K562 (cell line): Measurements from ENCODE around the gene CDR2L. TPM values are rescaled to one million over a fixed set of nuclear protein-coding genes. Genes with fewer than 3 reads are reported as not detected.
"Not testable (repeated sequence)": the region's sequence is repeated elsewhere in the genome, so short reads cannot be mapped to it uniquely, and the experiment has no call there.

ENCODE experiments used
- ATAC-seq: fragments of 200-7000 bp; cut with Tn5 transposase; 3 replicates; pipeline ENCODE4 v1.9.1; 2020; ENCODE audit warnings: moderate library complexity
- BruUV-seq: library from RNA; stranded (reverse); fragments of 400-500 nt; replicated peaks from 2 replicates; lab custom pipeline; 2021; lab: Mats Ljungman, UMichigan
- CTCF ChIA-PET: fragments of 300-600 bp; formaldehyde crosslinking; extraction: SDS; loops from one replicate; lab custom pipeline; 2021; ENCODE audit warnings: low intra/inter-chr PET ratio; lab: Yijun Ruan, JAX
- POLR2A ChIA-PET: fragments of 300-600, 350-650 bp; sonication (Branson Sonifier 250); formaldehyde crosslinking; extraction: SDS; loops from one replicate; lab custom pipeline; 2021; ENCODE audit warnings: antibody characterized with exemption, inconsistent platforms; lab: Yijun Ruan, JAX
- DNase-seq, 4 experiments: peaks; one replicate each; pipeline versions ENCODE4 v3.0.0 to v3.0.0-alpha.2; 2011 to 2018; ENCODE audit warnings: low spot score in 3 of 4, mixed read lengths in 3 of 4; ENCODE audit errors: extremely low read depth in 1 of 4
- FAIRE-seq: peaks from 2 replicates; lab custom pipeline; 2011; peaks lifted over from hg19 to GRCh38; lab: Jason Lieb, UNC
- H2AFZ ChIP-seq: 2 replicates; pipeline ENCODE4 v1.6.0; 2011; ENCODE audit warnings: low read depth, low read length, control low read depth, inconsistent platforms
- H3K27ac ChIP-seq: fragments of 200-600 bp; 3 replicates; pipeline ENCODE4 v1.8.0; 2011; ENCODE audit warnings: low read depth, mild to moderate bottlenecking, control low read depth, inconsistent platforms, low read length, moderate library complexity, mixed read lengths; ENCODE audit errors: extremely low read depth
- H3K27me3 ChIP-seq, 2 experiments: fragments of 300-600 bp in 1 of 2; 2 replicates in 1 of 2; 3 replicates in 1 of 2; pipeline versions ENCODE4 v1.6.0 to v1.8.0; 2011; ENCODE audit warnings: inconsistent platforms in 2 of 2, low read length in 2 of 2, mild to moderate bottlenecking in 1 of 2, mixed read lengths in 1 of 2, moderate library complexity in 1 of 2; ENCODE audit not compliant: control insufficient read depth in 2 of 2, insufficient read depth in 2 of 2
- H3K36me3 ChIP-seq: fragments of 300-600 bp; 3 replicates; pipeline ENCODE4 v1.8.0; 2011; ENCODE audit warnings: mild to moderate bottlenecking, low read length, inconsistent platforms; ENCODE audit not compliant: control insufficient read depth, insufficient read depth
- H3K4me1 ChIP-seq, 2 experiments: fragments of 200-600 bp in 1 of 2; replicated peaks in 1 of 2; 2 replicates in 1 of 2; 3 replicates in 1 of 2; pipeline versions ENCODE4 v1.5.1 to v1.8.0; 2011; ENCODE audit warnings: inconsistent platforms in 2 of 2, low read length in 2 of 2, mild to moderate bottlenecking in 1 of 2, mixed read lengths in 1 of 2, moderate library complexity in 1 of 2; ENCODE audit not compliant: control insufficient read depth in 2 of 2, insufficient read depth in 2 of 2
- H3K4me2 ChIP-seq: 2 replicates; pipeline ENCODE4 v1.6.1; 2011; ENCODE audit warnings: low read length, control low read depth, inconsistent platforms, mixed read lengths; ENCODE audit not compliant: insufficient read depth
- H3K4me3 ChIP-seq: fragments of 200-600 bp; sonication (generic), shearing (Covaris generic); 2 replicates; pipeline ENCODE4 v1.5.1; 2016; ENCODE audit warnings: control low read depth, inconsistent platforms
- H3K79me2 ChIP-seq: fragments of 200-600 bp; 3 replicates; pipeline ENCODE4 v1.8.0; 2011; ENCODE audit warnings: low read length, inconsistent platforms; ENCODE audit not compliant: control insufficient read depth, insufficient read depth
- H3K9ac ChIP-seq, 2 experiments: 2 replicates each; pipeline versions ENCODE4 v1.6.0 to v1.6.1; 2011; ENCODE audit warnings: low read depth in 2 of 2, low read length in 2 of 2, control low read depth in 1 of 2, inconsistent platforms in 1 of 2, mild to moderate bottlenecking in 1 of 2, mixed read lengths in 1 of 2; ENCODE audit not compliant: insufficient read depth in 1 of 2
- H3K9me1 ChIP-seq: one replicate; pipeline ENCODE4 v1.6.0; 2011; ENCODE audit warnings: inconsistent platforms, mild to moderate bottlenecking, low read length, moderate library complexity; ENCODE audit not compliant: control insufficient read depth, insufficient read depth
- H3K9me3 ChIP-seq: replicated peaks from 2 replicates; pipeline ENCODE4 v1.5.1; 2011; ENCODE audit warnings: low read depth, low read length, inconsistent platforms; ENCODE audit not compliant: control insufficient read depth, insufficient read depth
- H4K20me1 ChIP-seq: replicated peaks from 2 replicates; pipeline ENCODE4 v1.6.1; 2011; ENCODE audit warnings: low read length, inconsistent platforms, mixed read lengths; ENCODE audit not compliant: control insufficient read depth, insufficient read depth
- ADNP ChIP-seq: fragments of 200-800 bp; sonication (Bioruptor generic); IDR thresholded peaks from 2 replicates; pipeline ENCODE4 v1.6.1; 2016; ENCODE audit warnings: missing genetic modification characterization, missing compliant biosample characterization
- BCOR ChIP-seq: fragments of 450-650 bp; IDR thresholded peaks from 2 replicates; pipeline ENCODE4 v1.6.1; 2016
- NRF1 ChIP-seq, 2 experiments: fragments of 450-650 bp; IDR thresholded peaks in 1 of 2; conservative IDR thresholded peaks in 1 of 2; 2 replicates each; pipeline ENCODE4 v1.6.1; 2014; ENCODE audit warnings: mild to moderate bottlenecking in 2 of 2
- TOE1 ChIP-seq, 2 experiments: fragments of 450-650 bp in 1 of 2; sonication (generic) in 1 of 2; formaldehyde crosslinking in 1 of 2; IDR thresholded peaks; 2 replicates each; pipeline versions ENCODE4 v1.7.1 to v1.8.0; 2016 to 2022; ENCODE audit warnings: borderline replicate concordance in 2 of 2, mild to moderate bottlenecking in 2 of 2, antibody characterized with exemption in 1 of 2, inconsistent platforms in 1 of 2, low read depth in 1 of 2, missing genetic modification reagents in 1 of 2, moderate library complexity in 1 of 2
- WGBS: fragments of 100-300 bp; shearing (Covaris generic); methylation state at CpG from one replicate; pipeline ENCODE4 v1.1.6; 2016; ENCODE audit warnings: low coverage, mixed read lengths; ENCODE audit not compliant: insufficient coverage; ENCODE audit errors: missing lambda C conversion rate; 5-methylcytosine and 5-hydroxymethylcytosine counted together
- in situ Hi-C: fragments of 300-500 bp; cut with MboI; formaldehyde crosslinking; loops from 4 replicates; pipeline ENCODE4 v1.15.0; 2018; ENCODE audit warnings: inconsistent platforms, mixed read lengths
- intact Hi-C: fragments of 100-400 bp; cut with micrococcal nuclease; formaldehyde crosslinking; loops from 2 replicates; pipeline ENCODE4 v1.14.2; 2022
- polyA plus RNA-seq, 8 experiments: library from polyadenylated mRNA; depleted of rRNA in 4 of 8; stranded (reverse) in 5 of 8; unstranded in 3 of 8; fragments of >200 nt; fragmentation: Nextera tagmentation in 2 of 8; fragmentation: Illumina TruSeq in 1 of 8; extraction: Ambion mirVana in 2 of 8; extraction: Trizol in 1 of 8; gene quantifications; 2 replicates each; pipeline versions ENCODE4 v1.2.1 to v1.2.3, GENCODE V29; 2011 to 2014; ENCODE audit warnings: inconsistent platforms in 1 of 8, missing spikeins in 1 of 8
- total RNA-seq, 7 experiments: library from RNA; depleted of rRNA in 6 of 7; stranded (reverse); fragments of >200 nt in 6 of 7; fragmentation: Illumina TruSeq in 2 of 7; extraction: Trizol in 2 of 7; gene quantifications; 2 replicates each; pipeline versions ENCODE4 v1.2.1 to v1.2.3, GENCODE V29; 2011 to 2021; ENCODE audit warnings: low replicate concordance in 1 of 7
- TF ChIP-seq, protein P1 (sequence below): fragments of 250-450 bp; sonication (Bioruptor Pico); IDR thresholded peaks from 2 replicates; pipeline ENCODE4 v1.8.0; 2022; ENCODE audit warnings: moderate library complexity, mild to moderate bottlenecking, inconsistent platforms

CDR2L gene
- total and polyA plus RNA-seq, 9 of the 15 experiments (the other 6 are each of a cell fraction or from before 2014, with no cell fraction given) = 2.7 to 16.0 (median 7.3) TPM

DNA sequence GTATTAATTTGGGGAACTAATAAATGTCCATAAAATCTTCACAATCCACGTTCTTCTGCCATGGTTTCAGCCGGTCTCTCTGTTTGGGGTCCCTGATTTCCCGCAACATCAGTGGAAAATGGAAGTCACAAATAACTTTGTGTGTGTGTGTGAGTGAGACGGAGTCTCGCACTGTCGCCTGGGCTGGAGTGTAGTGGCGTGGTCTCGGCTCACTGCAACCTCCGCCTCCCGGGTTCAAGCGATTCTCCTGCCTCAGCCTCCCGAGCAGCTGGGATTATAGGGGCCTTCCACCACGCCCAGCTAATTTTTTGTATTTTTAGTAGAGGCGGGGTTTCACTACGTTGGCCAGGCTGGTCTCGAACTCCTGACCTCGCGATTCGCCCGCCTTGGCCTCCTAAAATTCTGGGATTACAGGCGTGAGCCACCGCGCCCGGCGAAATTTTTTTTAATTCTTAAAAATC is 58.5 kb downstream of the CDR2L start:
- Histone ChIP-seq H3K36me3 (peaks cover 35% of the 10 kb centered on the region; the same call in 2 of the 3 replicates), H3K4me2 (peak overlapping the region; percentile 93), H3K27ac (peak overlapping the region; percentile 97), H3K9ac (peak overlapping the region; percentile 95 to 97), H3K4me1 (peaks cover 11 to 15% of the 10 kb centered on the region in 2 experiments), H2AFZ (peak overlapping the region; percentile 86), H3K79me2 (peaks cover 48% of the 10 kb centered on the region), H3K4me3 (peak overlapping the region; percentile 100)
- WGBS = 9% methylated on average over 25 of the region's 25 CpGs
- in situ Hi-C loops; intact Hi-C loops; H3K9me1 ChIP-seq; H3K9me3 ChIP-seq; H3K27me3 ChIP-seq; H4K20me1 ChIP-seq; FAIRE-seq; BruUV-seq; CTCF ChIA-PET; TF ChIP-seq TOE1 (CRISPR knock-in tag; IDR thresholded peaks at IDR 0.05; ENCODE audit: borderline replicate concordance, low read depth): not testable (repeated sequence)
- TF ChIP-seq TOE1 (IDR thresholded peaks at IDR 0.05; ENCODE audit: borderline replicate concordance) = 0 out of 2 replicates have a peak, but pooled peaks have one; percentile 9
- TF ChIP-seq BCOR = 0 out of 2 replicates have a peak, but pooled peaks have one; percentile 6
- TF ChIP-seq NRF1 (conservative IDR thresholded peaks at IDR 0.05 in 1 of 2, IDR thresholded peaks at IDR 0.05 in 1 of 2) = peak; percentile 28 to 50; a peak in 1 of 4 replicates
- peak; percentile 71 for TF ChIP-seq ADNP (tag)
- TF ChIP-seq, protein P1, sequence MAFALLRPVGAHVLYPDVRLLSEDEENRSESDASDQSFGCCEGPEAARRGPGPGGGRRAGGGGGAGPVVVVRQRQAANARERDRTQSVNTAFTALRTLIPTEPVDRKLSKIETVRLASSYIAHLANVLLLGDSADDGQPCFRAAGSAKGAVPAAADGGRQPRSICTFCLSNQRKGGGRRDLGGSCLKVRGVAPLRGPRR (CRISPR knock-in tag) = 0 out of 2 replicates have a peak, but pooled peaks have one; percentile 14
- ATAC-seq = 0 out of 3 replicates have a peak, but pooled peaks have one; percentile 2
- POLR2A ChIA-PET = interaction anchor here (0.6 to 3.1 kb wide), 6 partner anchors 10 to 84 kb away, joined by 3 to 23 read pairs (median 3); no protein-coding TSS in a partner anchor
- DNase-seq = peak in 1 of 4 experiments; percentile 16
